Measurements from ENCODE around the gene DCTN4. TPM values are rescaled to one million over a fixed set of nuclear protein-coding genes. Genes with fewer than 3 reads are reported as not detected.
A peak's percentile ranks its signal among the peaks of the same experiment; 100 is the strongest.

The DCTN4 gene
- total RNA-seq, 4 donors from 2014 or later = 41.7 to 75.9 (median 54.1) TPM

DNA sequence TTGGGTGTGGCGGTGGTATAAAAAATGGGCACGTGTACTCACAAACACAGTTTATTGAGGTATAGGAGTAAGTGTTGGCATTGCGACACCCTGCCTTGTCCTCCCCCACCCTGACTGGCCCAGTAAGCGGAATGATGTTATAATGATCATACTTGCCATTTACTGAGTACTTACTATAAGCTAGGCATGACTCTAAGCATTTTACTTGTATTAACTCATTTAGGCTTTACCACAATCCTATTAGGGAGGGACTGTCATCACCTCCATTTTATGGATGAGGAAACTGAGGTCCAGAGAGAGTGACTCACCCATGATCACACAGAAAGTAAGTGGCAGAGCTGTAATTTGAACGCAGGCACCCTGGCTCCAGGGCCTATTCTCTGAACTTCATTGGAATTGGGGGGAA is 22.0 kb upstream of the DCTN4 start:
- H3K4me3 ChIP-seq = peak overlapping the region in 3 of 4 donors; percentile 67 to 89 (median 79)
- DNase-seq = peak in 2 of 3 donors; percentile 60 to 79
- TF ChIP-seq POLR2A (IDR thresholded peaks at IDR 0.05) = no peak
- TF ChIP-seq, protein P1, sequence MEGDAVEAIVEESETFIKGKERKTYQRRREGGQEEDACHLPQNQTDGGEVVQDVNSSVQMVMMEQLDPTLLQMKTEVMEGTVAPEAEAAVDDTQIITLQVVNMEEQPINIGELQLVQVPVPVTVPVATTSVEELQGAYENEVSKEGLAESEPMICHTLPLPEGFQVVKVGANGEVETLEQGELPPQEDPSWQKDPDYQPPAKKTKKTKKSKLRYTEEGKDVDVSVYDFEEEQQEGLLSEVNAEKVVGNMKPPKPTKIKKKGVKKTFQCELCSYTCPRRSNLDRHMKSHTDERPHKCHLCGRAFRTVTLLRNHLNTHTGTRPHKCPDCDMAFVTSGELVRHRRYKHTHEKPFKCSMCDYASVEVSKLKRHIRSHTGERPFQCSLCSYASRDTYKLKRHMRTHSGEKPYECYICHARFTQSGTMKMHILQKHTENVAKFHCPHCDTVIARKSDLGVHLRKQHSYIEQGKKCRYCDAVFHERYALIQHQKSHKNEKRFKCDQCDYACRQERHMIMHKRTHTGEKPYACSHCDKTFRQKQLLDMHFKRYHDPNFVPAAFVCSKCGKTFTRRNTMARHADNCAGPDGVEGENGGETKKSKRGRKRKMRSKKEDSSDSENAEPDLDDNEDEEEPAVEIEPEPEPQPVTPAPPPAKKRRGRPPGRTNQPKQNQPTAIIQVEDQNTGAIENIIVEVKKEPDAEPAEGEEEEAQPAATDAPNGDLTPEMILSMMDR (IDR thresholded peaks at IDR 0.05) = no peak
- peak overlapping the region; percentile 78 to 95 (median 88) for H3K27ac ChIP-seq
- H3K27me3 ChIP-seq = no peaks in the 10 kb centered on the region
- H3K9me3 ChIP-seq = no peaks in the 10 kb centered on the region
- H3K4me1 ChIP-seq = peaks cover 0 to 62% (median 21%) of the 10 kb centered on the region in 4 donors
- H3K36me3 ChIP-seq = no peaks in the 10 kb centered on the region

DNA sequence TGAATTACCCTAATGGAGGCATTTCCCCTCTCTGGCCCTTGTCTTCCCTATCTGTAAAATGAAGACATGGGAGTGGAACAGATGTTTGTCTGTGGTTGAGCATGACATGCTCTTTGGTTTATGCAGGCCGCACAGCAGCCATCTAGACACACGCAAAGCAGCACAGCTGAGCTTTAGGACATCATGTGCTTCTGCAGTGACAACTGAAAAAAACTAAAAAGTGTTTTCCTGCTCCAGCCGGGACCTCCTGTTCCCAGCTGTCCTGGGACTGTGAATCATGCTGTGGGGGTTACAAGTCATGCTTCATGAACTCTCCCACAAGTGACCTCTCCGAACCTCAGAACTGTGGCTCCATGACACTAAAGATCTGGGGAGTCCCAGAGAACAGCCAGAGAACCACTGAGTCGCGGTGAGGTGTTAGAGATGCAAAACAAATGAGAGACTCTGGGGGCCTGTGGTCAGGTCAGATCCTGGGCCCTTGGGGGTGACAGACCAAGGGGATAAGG is 21.4 kb upstream of the DCTN4 start:
- Histone ChIP-seq H3K27ac (peak overlapping the region; percentile 81 to 95 (median 90)), H3K36me3 (no peaks in the 10 kb centered on the region), H3K4me3 (peak overlapping the region in 3 of 4 donors; percentile 67 to 89 (median 79)), H3K9me3 (no peaks in the 10 kb centered on the region), H3K27me3 (no peaks in the 10 kb centered on the region), H3K4me1 (peaks cover 0 to 61% (median 21%) of the 10 kb centered on the region in 4 donors)
- peak; percentile 19 to 58 for TF ChIP-seq POLR2A (IDR thresholded peaks at IDR 0.05)
- TF ChIP-seq, protein P1 (IDR thresholded peaks at IDR 0.05) = no peak
- peak in 2 of 3 donors; percentile 55 to 85 for DNase-seq

DNA sequence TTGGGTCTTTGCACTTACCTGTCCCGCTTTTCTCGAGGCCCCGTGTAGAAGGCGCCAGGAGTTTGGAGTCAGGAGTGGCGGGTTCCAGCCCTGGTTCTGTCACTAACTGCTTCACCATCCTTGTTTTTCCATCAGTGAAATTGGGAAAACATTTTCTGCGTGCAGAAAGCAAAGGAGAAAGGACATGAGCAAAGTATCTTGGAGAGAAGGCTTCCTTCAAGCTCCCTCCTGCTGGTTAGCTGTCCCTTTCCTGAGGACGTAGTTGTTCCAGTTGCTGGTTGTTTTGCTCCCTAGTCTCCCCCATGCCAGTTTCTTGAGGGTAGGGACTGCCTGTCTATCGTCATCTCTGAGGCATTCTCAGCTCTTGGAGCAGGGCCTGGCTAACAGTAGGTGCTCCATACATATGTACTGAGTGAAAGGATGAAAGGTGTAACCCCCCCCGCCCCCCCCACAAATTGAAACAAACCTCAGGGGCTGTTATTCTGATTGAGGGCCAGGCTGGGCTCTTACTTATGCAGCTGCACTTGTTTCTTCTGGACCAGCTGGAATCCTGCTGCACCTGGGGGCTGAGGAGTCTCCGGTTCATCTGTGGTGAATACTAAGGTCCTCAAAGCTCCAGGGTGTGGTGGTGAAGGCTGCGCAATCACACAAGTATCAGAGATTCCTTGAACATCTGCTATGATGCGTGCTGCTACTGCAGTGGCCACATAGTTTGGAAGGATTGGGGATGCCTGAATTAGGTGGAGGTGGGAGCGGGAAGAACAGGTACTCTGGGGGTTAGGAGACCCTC is 20.8 kb upstream of the DCTN4 start:
- Histone ChIP-seq H3K27me3 (no peaks in the 10 kb centered on the region), H3K36me3 (no peaks in the 10 kb centered on the region), H3K4me3 (peak overlapping the region; percentile 67 to 89 (median 73)), H3K9me3 (no peaks in the 10 kb centered on the region), H3K27ac (peak overlapping the region; percentile 81 to 95 (median 90)), H3K4me1 (peaks cover 0 to 54% (median 21%) of the 10 kb centered on the region in 4 donors)
- no peak for TF ChIP-seq POLR2A (IDR thresholded peaks at IDR 0.05)
- TF ChIP-seq, protein P1 (IDR thresholded peaks at IDR 0.05) = no peak
- no peak for DNase-seq

DNA sequence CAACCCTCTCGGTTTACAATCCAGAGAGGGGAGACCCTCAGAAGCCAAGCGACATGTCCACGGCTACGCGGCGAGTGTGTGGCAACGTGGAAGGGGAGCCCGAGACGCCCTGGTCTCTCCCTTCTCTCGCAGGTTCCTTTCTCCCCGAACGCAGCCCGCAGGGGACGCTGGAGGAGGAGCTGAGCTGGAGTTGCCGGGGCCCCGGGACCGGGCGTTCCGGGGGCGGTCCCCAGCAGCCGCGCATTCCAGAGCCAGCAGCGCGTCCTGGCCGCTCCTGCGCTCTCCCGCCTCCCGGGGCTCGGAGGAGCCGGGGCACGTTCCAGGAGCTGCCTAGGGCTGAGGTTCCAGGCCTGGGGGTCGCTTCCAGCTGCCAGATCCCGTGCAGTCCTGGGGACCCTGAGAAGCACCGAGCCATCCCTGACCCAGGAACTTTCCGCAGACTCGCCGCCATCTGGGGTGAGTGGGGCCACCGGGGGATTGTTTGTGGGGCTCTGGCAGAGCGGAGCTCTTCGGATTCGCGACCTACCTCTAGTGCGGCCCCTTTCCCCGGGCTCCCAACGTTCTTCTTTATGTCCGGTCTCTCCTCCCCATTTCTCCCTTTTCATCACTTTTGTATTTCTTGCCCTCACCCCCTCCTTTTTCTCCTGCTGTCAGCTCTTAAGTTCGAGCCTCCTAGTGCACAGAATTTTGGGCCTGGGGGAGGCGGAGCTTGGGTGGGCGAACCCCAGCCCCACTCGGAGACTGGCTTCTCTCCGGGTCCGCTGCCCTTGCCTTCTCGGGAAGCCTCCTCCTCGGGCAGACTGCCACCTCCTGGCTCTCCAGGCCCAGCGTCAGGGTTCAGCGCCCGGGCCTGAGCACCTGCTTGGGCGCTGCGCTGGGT is 19.9 kb upstream of the DCTN4 start, which contains the start of gene SMIM3:
SMIM3 (plus strand) TSS at position 241 of the 880 bp plus-strand sequence. CDS start 16,684 bp downstream, outside the sequence.
- peak; percentile 59 to 87 (median 87) for DNase-seq
- Histone ChIP-seq H3K27ac (peak within 1 kb of the TSS; percentile 81 to 95 (median 90)), H3K27me3 (no peaks in the 10 kb centered on the region), H3K9me3 (no peaks in the 10 kb centered on the region), H3K36me3 (no peaks in the 10 kb centered on the region), H3K4me1 (peaks cover 0 to 46% (median 18%) of the 10 kb centered on the region in 4 donors), H3K4me3 (peak within 1 kb of the TSS; percentile 67 to 89 (median 73))
- TF ChIP-seq, protein P1 (IDR thresholded peaks at IDR 0.05) = peak in 4 of 6 experiments; percentile 33 to 62 (median 46)
- TF ChIP-seq POLR2A (IDR thresholded peaks at IDR 0.05) = peak; percentile 45 to 63

DNA sequence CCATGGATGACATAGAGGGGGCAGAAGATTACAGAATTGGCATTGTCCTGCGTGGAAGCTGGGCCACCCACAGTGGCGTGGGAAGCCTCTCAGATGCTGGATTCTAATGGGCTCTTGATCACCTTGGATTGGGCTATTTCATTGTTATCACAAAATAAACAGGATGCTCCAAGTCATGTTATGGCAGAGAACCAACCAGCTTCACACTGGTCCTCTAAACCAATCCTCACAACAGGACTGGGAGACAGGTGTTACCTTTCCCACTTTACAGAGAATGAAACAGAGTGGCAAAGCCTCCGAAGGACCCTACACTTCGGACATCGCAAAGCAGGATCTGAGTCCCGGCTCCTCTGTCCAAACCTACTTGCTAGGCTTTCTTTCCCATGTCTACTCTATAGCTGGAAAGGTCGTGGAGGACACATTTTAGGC is 19.3 kb upstream of the DCTN4 start:
- H3K27me3 ChIP-seq = no peaks in the 10 kb centered on the region
- DNase-seq = no peak
- H3K9me3 ChIP-seq = no peaks in the 10 kb centered on the region
- peak overlapping the region; percentile 67 to 89 (median 73) for H3K4me3 ChIP-seq
- H3K27ac ChIP-seq = peak overlapping the region; percentile 81 to 95 (median 90)
- TF ChIP-seq, protein P1 (IDR thresholded peaks at IDR 0.05) = no peak
- no peak for TF ChIP-seq POLR2A (IDR thresholded peaks at IDR 0.05)
- peaks cover 0 to 39% (median 16%) of the 10 kb centered on the region in 4 donors for H3K4me1 ChIP-seq
- H3K36me3 ChIP-seq = no peaks in the 10 kb centered on the region

Data from Peyer's patch (tissue), 4 donors.